HepG2 (cell line): ENCODE measurements around the gene SLC16A3. TPM values are rescaled to one million over a fixed set of nuclear protein-coding genes. Genes with fewer than 3 reads are reported as not detected.

ENCODE experiments used
- AKAP8 ChIP-seq: sonication (generic); formaldehyde crosslinking; IDR thresholded peaks from 2 replicates; pipeline ENCODE4 v1.5.1; 2020; ENCODE audit warnings: mild to moderate bottlenecking, missing genetic modification reagents
- BORCS8-MEF2B ChIP-seq: sonication (generic); formaldehyde crosslinking; IDR thresholded peaks from 2 replicates; pipeline ENCODE4 v1.8.0; 2022; ENCODE audit warnings: mild to moderate bottlenecking, missing genetic modification reagents
- DZIP1 ChIP-seq: sonication (generic); formaldehyde crosslinking; IDR thresholded peaks from 2 replicates; pipeline ENCODE4 v1.5.0; 2020; ENCODE audit warnings: mild to moderate bottlenecking, missing genetic modification reagents
- ESRRA ChIP-seq: sonication (generic); formaldehyde crosslinking; IDR thresholded peaks from 2 replicates; pipeline ENCODE4 v1.5.1; 2020; ENCODE audit warnings: mild to moderate bottlenecking, low read depth, missing genetic modification reagents
- HNRNPL ChIP-seq: fragments of 200-400 bp; formaldehyde crosslinking; IDR thresholded peaks from 2 replicates; pipeline ENCODE4 v1.6.1; 2017; ENCODE audit warnings: mild to moderate bottlenecking, low read depth, low read length
- IKZF5 ChIP-seq: IDR thresholded peaks from 2 replicates; pipeline ENCODE4 v1.6.1; 2018; ENCODE audit warnings: missing genetic modification reagents, mild to moderate bottlenecking, missing compliant biosample characterization
- KDM2A ChIP-seq: sonication (generic); formaldehyde crosslinking; IDR thresholded peaks from 2 replicates; pipeline ENCODE4 v1.4.0; 2020; ENCODE audit warnings: low read depth, missing genetic modification reagents, borderline replicate concordance
- MIXL1 ChIP-seq: IDR thresholded peaks from 2 replicates; pipeline ENCODE4 v1.6.1; 2016
- RARG ChIP-seq: sonication (generic); formaldehyde crosslinking; IDR thresholded peaks from 2 replicates; pipeline ENCODE4 v1.4.0; 2020; ENCODE audit warnings: low read depth, mild to moderate bottlenecking, missing genetic modification reagents
- RNF219 ChIP-seq: sonication (generic); formaldehyde crosslinking; IDR thresholded peaks from 2 replicates; pipeline ENCODE4 v1.5.0; 2020; ENCODE audit warnings: mild to moderate bottlenecking, missing genetic modification reagents
- TP53 ChIP-seq: sonication (generic); formaldehyde crosslinking; conservative IDR thresholded peaks from 2 replicates; pipeline ENCODE4 v1.4.0; 2020; ENCODE audit warnings: missing genetic modification reagents
- U2AF2 ChIP-seq: fragments of 200-400 bp; formaldehyde crosslinking; IDR thresholded peaks from 2 replicates; pipeline ENCODE4 v1.6.1; 2017; ENCODE audit warnings: low read depth, mild to moderate bottlenecking, low read length
- ZNF326 ChIP-seq: sonication (generic); formaldehyde crosslinking; IDR thresholded peaks from 2 replicates; pipeline ENCODE4 v1.4.0; 2020; ENCODE audit warnings: missing genetic modification reagents, borderline replicate concordance
- ZNF510 ChIP-seq: sonication (generic); formaldehyde crosslinking; IDR thresholded peaks from 2 replicates; pipeline ENCODE4 v1.4.0; 2020; ENCODE audit warnings: low read depth, mild to moderate bottlenecking, missing genetic modification reagents
- ZNF574 ChIP-seq: sonication (generic); formaldehyde crosslinking; IDR thresholded peaks from 2 replicates; pipeline ENCODE4 v1.4.0; 2020; ENCODE audit warnings: missing genetic modification reagents
- ZNF691 ChIP-seq: sonication (generic); formaldehyde crosslinking; IDR thresholded peaks from 2 replicates; pipeline ENCODE4 v1.4.0; 2020; ENCODE audit warnings: missing genetic modification reagents, low read depth, mild to moderate bottlenecking, borderline replicate concordance
- ZNF761 ChIP-seq: sonication (generic); formaldehyde crosslinking; conservative IDR thresholded peaks from 2 replicates; pipeline ENCODE4 v1.4.0; 2020; ENCODE audit warnings: mild to moderate bottlenecking, missing genetic modification reagents
- polyA plus RNA-seq, 8 experiments: library from polyadenylated mRNA; depleted of rRNA in 3 of 8; stranded (reverse) in 7 of 8; unstranded in 1 of 8; fragments of >200 nt; fragmentation: Illumina TruSeq in 4 of 8; extraction: Trizol in 4 of 8; gene quantifications; 2 replicates each; pipeline versions ENCODE4 v1.2.1 to v1.2.3, GENCODE V29; 2011 to 2016; ENCODE audit warnings: low read depth in 4 of 8, missing spikeins in 1 of 8, mixed read lengths in 1 of 8; ENCODE audit not compliant: insufficient read depth in 1 of 8
- total RNA-seq, 5 experiments: library from RNA; depleted of rRNA; stranded (reverse); fragments of >200 nt; fragmentation: Illumina TruSeq; extraction: Trizol; gene quantifications; 2 replicates each; pipeline ENCODE4 v1.2.3, GENCODE V29; 2016; ENCODE audit warnings: low read depth in 1 of 5

Gene SLC16A3
- total and polyA plus RNA-seq, 2 of the 13 experiments (the other 11 are each of a cell fraction or from before 2014, with no cell fraction given) = 242 to 349 TPM

GRCh38 chr17:82232876-82233785 is 4.3 kb downstream of the SLC16A3 start (continued):
- TF ChIP-seq RNF219 (CRISPR knock-in tag) = no peak
- TF ChIP-seq TP53 (CRISPR knock-in tag) = no peak
- no peak for TF ChIP-seq U2AF2
- 0 out of 2 replicates have a peak, but pooled peaks have one; percentile 16 for TF ChIP-seq ZNF574 (CRISPR knock-in tag)
- TF ChIP-seq RARG (CRISPR knock-in tag) = no peak
- no peak for TF ChIP-seq BORCS8-MEF2B (CRISPR knock-in tag)
- no peak for TF ChIP-seq ESRRA (CRISPR knock-in tag)
- TF ChIP-seq ZNF761 (CRISPR knock-in tag) = no peak
- 0 out of 2 replicates have a peak, but pooled peaks have one; percentile 30 for TF ChIP-seq DZIP1
- no peak for TF ChIP-seq ZNF510 (CRISPR knock-in tag)
- no peak; the same call in 1 of the 2 replicates for TF ChIP-seq KDM2A (CRISPR knock-in tag)
- no peak for TF ChIP-seq ZNF691
- TF ChIP-seq AKAP8 (CRISPR knock-in tag) = peak; percentile 99
- no peak for TF ChIP-seq IKZF5 (CRISPR knock-in tag)
- TF ChIP-seq HNRNPL = peak; percentile 93
- TF ChIP-seq MIXL1 (CRISPR knock-in tag) = no peak
- peak; percentile 90; the same call in 1 of the 2 replicates for TF ChIP-seq ZNF326
